Right atrium auricular region (tissue), 2 donors: Measurements from ENCODE around the gene ATXN1. TPM values are rescaled to one million over a fixed set of nuclear protein-coding genes. Genes with fewer than 3 reads are reported as not detected.

ENCODE experiments used
- DNase-seq: peaks from one replicate; pipeline ENCODE4 v3.0.0-alpha.2; 2019; ENCODE audit warnings: low spot score
- H3K27ac ChIP-seq, 2 donors: fragments of 200-600 bp; sonication (generic); 1 replicate in 1 of 2; 2 replicates in 1 of 2; pipeline ENCODE4 v1.5.1; 2016 to 2019
- H3K27me3 ChIP-seq, 2 donors: fragments of 200-600 bp; sonication (generic); one replicate each; pipeline versions ENCODE4 v1.5.1 to v1.6.0; 2017 to 2019
- H3K36me3 ChIP-seq: fragments of 200-600 bp; sonication (generic); one replicate; pipeline ENCODE4 v1.5.1; 2016
- H3K4me1 ChIP-seq, 2 donors: fragments of 200-600 bp; sonication (generic); one replicate each; pipeline versions ENCODE4 v1.5.1 to v1.6.0; 2017 to 2019
- H3K4me3 ChIP-seq, 2 donors: fragments of 200-600 bp; sonication (generic); 1 replicate in 1 of 2; 2 replicates in 1 of 2; pipeline ENCODE4 v1.5.1; 2017 to 2019; ENCODE audit warnings: mild to moderate bottlenecking in 1 of 2, moderate library complexity in 1 of 2
- H3K9me3 ChIP-seq, 2 donors: fragments of 200-600 bp; sonication (generic); one replicate each; pipeline ENCODE4 v1.5.1; 2019
- total RNA-seq, 2 donors: library from RNA; depleted of rRNA; stranded (reverse); fragments of >200 nt; gene quantifications; one replicate each; pipeline ENCODE4 v1.1.0, GENCODE V29; 2016
- TF ChIP-seq, protein P1 (sequence below), 2 donors: fragments of 200-600 bp; sonication (generic); IDR thresholded peaks; one replicate each; pipeline ENCODE4 v1.5.1; 2019; ENCODE audit warnings: antibody characterized with exemption in 2 of 2

The ATXN1 gene
- total RNA-seq, 2 donors from 2014 or later, result 41.8 to 62.0 TPM

DNA sequence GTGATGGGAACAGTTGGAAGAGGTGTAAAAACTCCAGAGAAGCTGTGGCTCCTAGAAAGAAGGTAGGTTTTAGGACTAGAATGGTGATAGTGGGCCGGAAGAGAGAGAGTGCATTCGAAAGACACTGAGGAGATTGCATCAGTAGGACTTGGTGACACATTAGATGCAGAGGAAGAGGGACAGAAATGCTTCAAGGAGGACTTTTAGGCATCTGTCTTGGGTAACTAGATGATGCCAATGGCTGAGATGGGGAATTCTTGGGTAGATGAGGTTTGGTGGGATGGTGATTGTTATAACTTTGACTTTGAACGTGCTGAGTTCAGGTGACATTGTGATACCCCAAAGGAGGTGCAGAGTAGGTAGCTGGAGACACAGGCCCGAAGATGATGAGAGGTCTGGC lies 326.4 kb downstream of the ATXN1 start:
- Histone ChIP-seq H3K4me1 (peaks cover 0 to 60% of the 10 kb centered on the region in 2 donors), H3K9me3 (no peaks in the 10 kb centered on the region), H3K36me3 (no peaks in the 10 kb centered on the region), H3K27ac (no peak overlapping the region), H3K27me3 (no peaks in the 10 kb centered on the region), H3K4me3 (no peak overlapping the region)
- TF ChIP-seq, protein P1, sequence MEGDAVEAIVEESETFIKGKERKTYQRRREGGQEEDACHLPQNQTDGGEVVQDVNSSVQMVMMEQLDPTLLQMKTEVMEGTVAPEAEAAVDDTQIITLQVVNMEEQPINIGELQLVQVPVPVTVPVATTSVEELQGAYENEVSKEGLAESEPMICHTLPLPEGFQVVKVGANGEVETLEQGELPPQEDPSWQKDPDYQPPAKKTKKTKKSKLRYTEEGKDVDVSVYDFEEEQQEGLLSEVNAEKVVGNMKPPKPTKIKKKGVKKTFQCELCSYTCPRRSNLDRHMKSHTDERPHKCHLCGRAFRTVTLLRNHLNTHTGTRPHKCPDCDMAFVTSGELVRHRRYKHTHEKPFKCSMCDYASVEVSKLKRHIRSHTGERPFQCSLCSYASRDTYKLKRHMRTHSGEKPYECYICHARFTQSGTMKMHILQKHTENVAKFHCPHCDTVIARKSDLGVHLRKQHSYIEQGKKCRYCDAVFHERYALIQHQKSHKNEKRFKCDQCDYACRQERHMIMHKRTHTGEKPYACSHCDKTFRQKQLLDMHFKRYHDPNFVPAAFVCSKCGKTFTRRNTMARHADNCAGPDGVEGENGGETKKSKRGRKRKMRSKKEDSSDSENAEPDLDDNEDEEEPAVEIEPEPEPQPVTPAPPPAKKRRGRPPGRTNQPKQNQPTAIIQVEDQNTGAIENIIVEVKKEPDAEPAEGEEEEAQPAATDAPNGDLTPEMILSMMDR (IDR thresholded peaks at IDR 0.05), result no peak
- no peak for DNase-seq

GRCh38 chr6:16433338-16433890 lies 327.8 kb downstream of the ATXN1 start:
- H3K4me1 ChIP-seq, result peaks cover 0 to 51% of the 10 kb centered on the region in 2 donors
- TF ChIP-seq, protein P1 (IDR thresholded peaks at IDR 0.05), result no peak
- H3K27ac ChIP-seq, result no peak overlapping the region
- no peaks in the 10 kb centered on the region for H3K36me3 ChIP-seq
- H3K27me3 ChIP-seq, result no peaks in the 10 kb centered on the region
- H3K4me3 ChIP-seq, result no peak overlapping the region
- H3K9me3 ChIP-seq, result no peaks in the 10 kb centered on the region
- no peak for DNase-seq

GRCh38 chr6:16432075-16433032 lies 328.9 kb downstream of the ATXN1 start:
- peaks cover 0 to 40% of the 10 kb centered on the region in 2 donors for H3K4me1 ChIP-seq
- TF ChIP-seq, protein P1 (IDR thresholded peaks at IDR 0.05), result no peak
- H3K36me3 ChIP-seq, result no peaks in the 10 kb centered on the region
- peak; percentile 64 for DNase-seq
- no peaks in the 10 kb centered on the region for H3K27me3 ChIP-seq
- no peaks in the 10 kb centered on the region for H3K9me3 ChIP-seq
- no peak overlapping the region for H3K4me3 ChIP-seq
- H3K27ac ChIP-seq, result no peak overlapping the region

GRCh38 chr6:16431106-16431505 lies 330.2 kb downstream of the ATXN1 start:
- no peak overlapping the region for H3K4me3 ChIP-seq
- H3K9me3 ChIP-seq, result no peaks in the 10 kb centered on the region
- H3K4me1 ChIP-seq, result peaks cover 0 to 34% of the 10 kb centered on the region in 2 donors
- H3K27ac ChIP-seq, result no peak overlapping the region
- TF ChIP-seq, protein P1 (IDR thresholded peaks at IDR 0.05), result no peak
- H3K27me3 ChIP-seq, result no peaks in the 10 kb centered on the region
- no peak for DNase-seq
- no peaks in the 10 kb centered on the region for H3K36me3 ChIP-seq

- H3K9me3 ChIP-seq, result no peaks in the 10 kb centered on the region
- H3K36me3 ChIP-seq, result no peaks in the 10 kb centered on the region
- DNase-seq, result no peak
- no peak overlapping the region for H3K27ac ChIP-seq
- peaks cover 0 to 34% of the 10 kb centered on the region in 2 donors for H3K4me1 ChIP-seq
- no peak overlapping the region for H3K4me3 ChIP-seq
- H3K27me3 ChIP-seq, result no peaks in the 10 kb centered on the region
- TF ChIP-seq, protein P1 (IDR thresholded peaks at IDR 0.05), result no peak
Measured at GRCh38 chr6:16430391-16431089, 330.7 kb downstream of the ATXN1 start.
